ENCODE data around the gene NMT1.

The NMT1 gene

GRCh38 chr17:45022288-45022648 is 38.8 kb upstream of the NMT1 start:
- no peak for TF ChIP-seq REST (IDR thresholded peaks at IDR 0.05; ENCODE audit: insufficient read depth in 1 of 2, low read depth in 2 of 2, low read length in 2 of 2)
- no peak for TF ChIP-seq POLR2AphosphoS5 (IDR thresholded peaks at IDR 0.05; ENCODE audit: low read depth, low read length)
- no peak for TF ChIP-seq TAF1 (IDR thresholded peaks at IDR 0.05; ENCODE audit: borderline replicate concordance, insufficient read depth, low read length)
- TF ChIP-seq SIN3A (IDR thresholded peaks at IDR 0.05; ENCODE audit: borderline replicate concordance, insufficient read depth, low read length) = no peak
- TF ChIP-seq FOXP2 (optimal IDR thresholded peaks at IDR 0.05; ENCODE audit: borderline replicate concordance, extremely low read depth, extremely low read length, insufficient read depth) = no peak

DNA sequence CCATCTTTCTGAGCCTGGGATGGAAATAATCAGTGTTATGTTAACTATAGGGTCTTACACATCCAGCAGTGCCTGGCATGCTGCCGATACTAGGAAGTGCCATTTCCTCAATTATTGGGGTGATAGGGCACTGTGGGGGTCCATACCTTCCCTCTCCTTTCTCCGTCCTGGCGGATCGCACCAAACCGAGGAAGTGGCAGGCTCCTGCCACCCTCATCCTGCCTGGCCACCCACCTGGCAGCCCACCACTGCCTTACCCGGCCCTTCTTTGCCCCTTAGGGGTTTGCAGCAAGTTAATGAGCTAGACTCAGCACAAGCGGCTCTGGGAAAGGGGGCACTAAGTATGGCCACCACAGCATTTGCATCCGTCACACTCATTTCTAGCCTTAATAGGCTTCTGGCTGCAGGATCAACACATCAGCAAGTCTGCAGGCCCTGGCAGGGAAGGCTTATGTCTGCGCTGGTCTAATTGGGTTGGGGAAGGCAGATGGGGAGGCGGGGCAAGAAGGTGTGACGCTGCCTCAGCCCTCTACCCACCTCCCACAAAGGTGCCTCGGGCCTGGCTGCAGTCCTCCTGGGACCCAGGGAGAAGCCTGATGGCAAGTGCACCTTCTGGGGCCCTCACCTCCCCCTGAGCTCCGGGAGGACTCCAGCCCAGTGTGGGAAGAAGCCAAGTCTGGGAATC is 38.3 kb upstream of the NMT1 start:
- TF ChIP-seq POLR2AphosphoS5 (IDR thresholded peaks at IDR 0.05; ENCODE audit: low read depth, low read length) (no peak), REST (IDR thresholded peaks at IDR 0.05; ENCODE audit: insufficient read depth in 1 of 2, low read depth in 2 of 2, low read length in 2 of 2) (no peak)

- no peak for TF ChIP-seq REST (IDR thresholded peaks at IDR 0.05; ENCODE audit: insufficient read depth in 1 of 2, low read depth in 2 of 2, low read length in 2 of 2)
- no peak for TF ChIP-seq SIN3A (IDR thresholded peaks at IDR 0.05; ENCODE audit: borderline replicate concordance, insufficient read depth, low read length)
- TF ChIP-seq FOXP2 (optimal IDR thresholded peaks at IDR 0.05; ENCODE audit: borderline replicate concordance, extremely low read depth, extremely low read length, insufficient read depth) = no peak
- TF ChIP-seq TAF1 (IDR thresholded peaks at IDR 0.05; ENCODE audit: borderline replicate concordance, insufficient read depth, low read length) = no peak
- TF ChIP-seq POLR2AphosphoS5 (IDR thresholded peaks at IDR 0.05; ENCODE audit: low read depth, low read length) = no peak
Measured at GRCh38 chr17:45029096-45029495, 32.0 kb upstream of the NMT1 start.

DNA sequence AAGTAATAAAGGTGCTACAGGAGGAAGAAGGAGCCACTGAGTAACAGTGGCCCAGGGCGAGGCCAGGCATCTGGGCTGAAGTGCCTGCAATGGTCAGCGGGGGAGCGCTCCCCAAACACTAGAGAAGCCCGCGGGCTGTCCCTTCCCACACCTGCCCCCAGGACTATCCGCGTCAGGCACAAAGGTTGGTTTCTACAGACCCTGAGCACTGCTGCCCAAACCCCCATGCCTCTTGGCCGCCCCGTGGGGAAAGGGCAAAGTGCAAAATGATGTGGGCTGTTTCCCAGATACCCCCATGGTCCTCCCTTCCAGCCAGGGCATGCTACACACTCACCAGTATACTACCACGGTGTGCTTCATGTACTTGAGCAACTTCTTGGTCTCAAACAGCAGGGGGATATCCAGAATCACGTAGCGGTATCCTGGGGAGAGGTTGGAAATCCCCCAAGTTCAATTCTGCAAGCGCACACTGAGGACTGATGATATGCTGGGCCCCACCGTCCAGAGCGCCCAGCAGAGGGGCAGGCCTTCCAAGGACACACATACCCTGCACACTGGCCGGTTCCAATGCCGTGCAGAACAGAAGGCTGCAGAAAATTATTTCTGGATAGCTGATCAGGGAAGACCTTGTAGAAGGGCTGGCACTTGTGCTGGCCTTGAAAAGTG is 31.2 kb upstream of the NMT1 start:
- no peak for TF ChIP-seq POLR2AphosphoS5 (IDR thresholded peaks at IDR 0.05; ENCODE audit: low read depth, low read length)
- no peak for TF ChIP-seq SIN3A (IDR thresholded peaks at IDR 0.05; ENCODE audit: borderline replicate concordance, insufficient read depth, low read length)
- TF ChIP-seq FOXP2 (optimal IDR thresholded peaks at IDR 0.05; ENCODE audit: borderline replicate concordance, extremely low read depth, extremely low read length, insufficient read depth) = no peak
- TF ChIP-seq REST (IDR thresholded peaks at IDR 0.05; ENCODE audit: insufficient read depth in 1 of 2, low read depth in 2 of 2, low read length in 2 of 2) = no peak
- TF ChIP-seq TAF1 (IDR thresholded peaks at IDR 0.05; ENCODE audit: borderline replicate concordance, insufficient read depth, low read length) = no peak
